Measurements from ENCODE around the gene CADPS.
"Not testable (repeated sequence)": the region's sequence is repeated elsewhere in the genome, so short reads cannot be mapped to it uniquely, and the experiment has no call there.

The CADPS gene

GRCh38 chr3:62587579-62588031 lies 287.6 kb downstream of the CADPS start:
- no peaks in the 10 kb centered on the region for H3K9me3 ChIP-seq (ENCODE audit: low read length)
- H3K4me1 ChIP-seq (ENCODE audit: insufficient read depth, low read length) = no peaks in the 10 kb centered on the region
- no peak overlapping the region for H2AFZ ChIP-seq (ENCODE audit: low read depth, low read length)
- no peak overlapping the region for H3K4me3 ChIP-seq (ENCODE audit: low read length)
- H3K27me3 ChIP-seq (ENCODE audit: insufficient read depth, low read length) = no peaks in the 10 kb centered on the region
- no peaks in the 10 kb centered on the region for H3K36me3 ChIP-seq (ENCODE audit: insufficient read depth, low read length)

GRCh38 chr3:62587169-62587568 lies 288.0 kb downstream of the CADPS start:
- H2AFZ ChIP-seq (ENCODE audit: low read depth, low read length) = no peak overlapping the region
- no peak overlapping the region for H3K4me3 ChIP-seq (ENCODE audit: low read length)
- no peaks in the 10 kb centered on the region for H3K36me3 ChIP-seq (ENCODE audit: insufficient read depth, low read length)
- H3K27me3 ChIP-seq (ENCODE audit: insufficient read depth, low read length) = no peaks in the 10 kb centered on the region
- H3K9me3 ChIP-seq (ENCODE audit: low read length) = no peaks in the 10 kb centered on the region
- no peaks in the 10 kb centered on the region for H3K4me1 ChIP-seq (ENCODE audit: insufficient read depth, low read length)

- H3K4me1 ChIP-seq (ENCODE audit: insufficient read depth, low read length) = no peaks in the 10 kb centered on the region
- no peak overlapping the region for H2AFZ ChIP-seq (ENCODE audit: low read depth, low read length)
- H3K4me3 ChIP-seq (ENCODE audit: low read length) = no peak overlapping the region
- no peaks in the 10 kb centered on the region for H3K27me3 ChIP-seq (ENCODE audit: insufficient read depth, low read length)
- H3K36me3 ChIP-seq (ENCODE audit: insufficient read depth, low read length) = no peaks in the 10 kb centered on the region
- no peaks in the 10 kb centered on the region for H3K9me3 ChIP-seq (ENCODE audit: low read length)
These were observed 288.9 kb downstream of the CADPS start for GRCh38 chr3:62586356-62586755.

GRCh38 chr3:62585861-62586260 lies 289.4 kb downstream of the CADPS start:
- no peak overlapping the region for H2AFZ ChIP-seq (ENCODE audit: low read depth, low read length)
- H3K9me3 ChIP-seq (ENCODE audit: low read length) = no peaks in the 10 kb centered on the region
- H3K4me1 ChIP-seq (ENCODE audit: insufficient read depth, low read length) = no peaks in the 10 kb centered on the region
- H3K4me3 ChIP-seq (ENCODE audit: low read length) = no peak overlapping the region
- no peaks in the 10 kb centered on the region for H3K27me3 ChIP-seq (ENCODE audit: insufficient read depth, low read length)
- no peaks in the 10 kb centered on the region for H3K36me3 ChIP-seq (ENCODE audit: insufficient read depth, low read length)

- H3K27me3 ChIP-seq (ENCODE audit: insufficient read depth, low read length) = no peaks in the 10 kb centered on the region
- no peaks in the 10 kb centered on the region for H3K4me1 ChIP-seq (ENCODE audit: insufficient read depth, low read length)
- no peak overlapping the region for H3K4me3 ChIP-seq (ENCODE audit: low read length)
- H2AFZ ChIP-seq (ENCODE audit: low read depth, low read length) = no peak overlapping the region
- peaks cover 2% of the 10 kb centered on the region for H3K9me3 ChIP-seq (ENCODE audit: low read length)
- no peaks in the 10 kb centered on the region for H3K36me3 ChIP-seq (ENCODE audit: insufficient read depth, low read length)
These were observed 290.6 kb downstream of the CADPS start for GRCh38 chr3:62584636-62585035.

GRCh38 chr3:62582495-62583172 lies 292.6 kb downstream of the CADPS start:
- Histone ChIP-seq H3K4me3 (ENCODE audit: low read length) (no peak overlapping the region), H3K27me3 (ENCODE audit: insufficient read depth, low read length) (no peaks in the 10 kb centered on the region), H3K4me1 (ENCODE audit: insufficient read depth, low read length) (no peaks in the 10 kb centered on the region), H3K36me3 (ENCODE audit: insufficient read depth, low read length) (no peaks in the 10 kb centered on the region), H3K9me3 (ENCODE audit: low read length) (peaks cover 4% of the 10 kb centered on the region), H2AFZ (ENCODE audit: low read depth, low read length) (no peak overlapping the region)

GRCh38 chr3:62580485-62580884 lies 294.7 kb downstream of the CADPS start:
- H3K9me3 ChIP-seq (ENCODE audit: low read length); H3K4me3 ChIP-seq (ENCODE audit: low read length); H2AFZ ChIP-seq (ENCODE audit: low read depth, low read length); H3K36me3 ChIP-seq (ENCODE audit: insufficient read depth, low read length); H3K27me3 ChIP-seq (ENCODE audit: insufficient read depth, low read length); H3K4me1 ChIP-seq (ENCODE audit: insufficient read depth, low read length): not testable (repeated sequence)

- no peaks in the 10 kb centered on the region for H3K4me1 ChIP-seq (ENCODE audit: insufficient read depth, low read length)
- H3K27me3 ChIP-seq (ENCODE audit: insufficient read depth, low read length) = no peaks in the 10 kb centered on the region
- H3K9me3 ChIP-seq (ENCODE audit: low read length) = peaks cover 4% of the 10 kb centered on the region
- H3K4me3 ChIP-seq (ENCODE audit: low read length) = no peak overlapping the region
- no peak overlapping the region for H2AFZ ChIP-seq (ENCODE audit: low read depth, low read length)
- no peaks in the 10 kb centered on the region for H3K36me3 ChIP-seq (ENCODE audit: insufficient read depth, low read length)
These were observed 298.1 kb downstream of the CADPS start for GRCh38 chr3:62577153-62577552.

- H3K4me3 ChIP-seq (ENCODE audit: low read length) = no peak overlapping the region
- no peaks in the 10 kb centered on the region for H3K36me3 ChIP-seq (ENCODE audit: insufficient read depth, low read length)
- H3K4me1 ChIP-seq (ENCODE audit: insufficient read depth, low read length) = no peaks in the 10 kb centered on the region
- no peak overlapping the region for H2AFZ ChIP-seq (ENCODE audit: low read depth, low read length)
- H3K9me3 ChIP-seq (ENCODE audit: low read length) = no peaks in the 10 kb centered on the region
- no peaks in the 10 kb centered on the region for H3K27me3 ChIP-seq (ENCODE audit: insufficient read depth, low read length)
These were observed 300.8 kb downstream of the CADPS start for GRCh38 chr3:62574266-62574898.

GRCh38 chr3:62571916-62572315 lies 303.3 kb downstream of the CADPS start:
- H3K27me3 ChIP-seq (ENCODE audit: insufficient read depth, low read length) = no peaks in the 10 kb centered on the region
- no peaks in the 10 kb centered on the region for H3K9me3 ChIP-seq (ENCODE audit: low read length)
- H3K4me3 ChIP-seq (ENCODE audit: low read length) = no peak overlapping the region
- H3K4me1 ChIP-seq (ENCODE audit: insufficient read depth, low read length) = no peaks in the 10 kb centered on the region
- no peaks in the 10 kb centered on the region for H3K36me3 ChIP-seq (ENCODE audit: insufficient read depth, low read length)
- no peak overlapping the region for H2AFZ ChIP-seq (ENCODE audit: low read depth, low read length)

GRCh38 chr3:62570888-62571287 lies 304.3 kb downstream of the CADPS start:
- no peak overlapping the region for H2AFZ ChIP-seq (ENCODE audit: low read depth, low read length)

GRCh38 chr3:62569609-62570008 lies 305.6 kb downstream of the CADPS start:
- H3K36me3 ChIP-seq (ENCODE audit: insufficient read depth, low read length) = no peaks in the 10 kb centered on the region
- H3K4me1 ChIP-seq (ENCODE audit: insufficient read depth, low read length) = no peaks in the 10 kb centered on the region
- H3K27me3 ChIP-seq (ENCODE audit: insufficient read depth, low read length) = no peaks in the 10 kb centered on the region
- no peak overlapping the region for H2AFZ ChIP-seq (ENCODE audit: low read depth, low read length)
- no peak overlapping the region for H3K4me3 ChIP-seq (ENCODE audit: low read length)
- no peaks in the 10 kb centered on the region for H3K9me3 ChIP-seq (ENCODE audit: low read length)

More at GRCh38 chr3:62570888-62571287, 304.3 kb downstream of the CADPS start:
- H3K4me3 ChIP-seq (ENCODE audit: low read length) = no peak overlapping the region
- no peaks in the 10 kb centered on the region for H3K36me3 ChIP-seq (ENCODE audit: insufficient read depth, low read length)
- H3K27me3 ChIP-seq (ENCODE audit: insufficient read depth, low read length) = no peaks in the 10 kb centered on the region
- no peaks in the 10 kb centered on the region for H3K4me1 ChIP-seq (ENCODE audit: insufficient read depth, low read length)
- H3K9me3 ChIP-seq (ENCODE audit: low read length) = no peaks in the 10 kb centered on the region

GRCh38 chr3:62567097-62568021 lies 307.9 kb downstream of the CADPS start:
- Histone ChIP-seq H3K4me1 (ENCODE audit: insufficient read depth, low read length) (no peaks in the 10 kb centered on the region), H3K4me3 (ENCODE audit: low read length) (no peak overlapping the region), H3K9me3 (ENCODE audit: low read length) (no peaks in the 10 kb centered on the region), H3K27me3 (ENCODE audit: insufficient read depth, low read length) (no peaks in the 10 kb centered on the region), H3K36me3 (ENCODE audit: insufficient read depth, low read length) (no peaks in the 10 kb centered on the region), H2AFZ (ENCODE audit: low read depth, low read length) (no peak overlapping the region)

All from neuron (in vitro differentiated cells).